ENCODE measurements around the gene PARP8. TPM values are rescaled to one million over a fixed set of nuclear protein-coding genes. Genes with fewer than 3 reads are reported as not detected.

Gene PARP8
- total and polyA plus RNA-seq, 7 experiments from 2014 or later: 45.7 to 188 (median 121) TPM

- DNase-seq (no peak), ATAC-seq (no peak)
- peaks cover 45 to 76% of the 10 kb centered on the region in 2 donors for H3K4me1 ChIP-seq (ENCODE audit: control insufficient read depth in 2 of 2, insufficient read depth in 2 of 2, low read length in 2 of 2)
- no peaks in the 10 kb centered on the region for H3K9me3 ChIP-seq (ENCODE audit: control insufficient read depth in 2 of 3, low read length in 3 of 3)
- POLR2A ChIA-PET: interaction anchor here (0.8 to 1.3 kb wide), 2 partner anchors 13 to 32 kb away, joined by 3 read pairs; no protein-coding TSS in a partner anchor
- intact Hi-C loops (cut with micrococcal nuclease): loop anchor here in 1 of 2 donors (2.0 kb wide), 1 partner anchor 14 kb away; no protein-coding TSS in a partner anchor
- peak overlapping the region; percentile 76 for H3K27ac ChIP-seq (ENCODE audit: low read depth, low read length)
- Mint-ChIP-seq H3K4me3 (peak overlapping the region in 8 of 10 donors; percentile 2 to 89 (median 27)), H3K36me3 (peaks cover 0 to 23% (median 14%) of the 10 kb centered on the region in 5 donors), H3K9me3 (peaks cover 0 to 8% (median 0%) of the 10 kb centered on the region in 11 donors), H3K27me3 (no peaks in the 10 kb centered on the region), H3K27ac (peak overlapping the region; percentile 0 to 98 (median 94)), H3K4me1 (peaks cover 58 to 97% (median 91%) of the 10 kb centered on the region in 7 donors)
- CTCF ChIA-PET: interaction anchor here (1.0 kb wide), 1 partner anchor 33 kb away, joined by 3 read pairs; no protein-coding TSS in a partner anchor
- no peak overlapping the region for H3K4me3 ChIP-seq (ENCODE audit: low read length)
- no peaks in the 10 kb centered on the region for H3K27me3 ChIP-seq (ENCODE audit: control insufficient read depth in 2 of 2, insufficient read depth in 2 of 2, low read length in 2 of 2)
- no peaks in the 10 kb centered on the region for H3K36me3 ChIP-seq (ENCODE audit: control insufficient read depth in 2 of 3, insufficient read depth in 3 of 3, low read length in 3 of 3)
Observed at GRCh38 chr5:50712479-50712878, 46.0 kb downstream of the PARP8 start.

DNA sequence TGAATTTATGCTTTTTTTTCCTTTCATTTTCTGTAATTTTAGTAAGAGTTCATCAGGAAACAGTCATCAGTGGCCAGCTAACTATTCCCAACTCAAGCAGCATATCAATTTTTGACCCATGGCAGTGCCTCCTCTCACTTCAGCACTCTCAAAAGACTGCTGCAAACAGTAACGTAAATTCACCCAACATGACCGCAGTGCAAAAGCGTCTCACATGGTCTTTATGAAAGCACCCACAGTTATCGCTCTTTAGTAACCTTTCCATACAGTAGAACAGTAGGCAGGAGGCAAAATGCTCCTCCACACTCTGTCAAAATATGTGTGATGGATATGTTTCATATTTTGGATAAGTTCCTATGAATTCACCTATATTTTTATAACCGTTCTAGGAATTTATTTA lies 48.6 kb downstream of the PARP8 start:
- DNase-seq (no peak), ATAC-seq (no peak)
- peaks cover 47 to 61% of the 10 kb centered on the region in 2 donors for H3K4me1 ChIP-seq (ENCODE audit: control insufficient read depth in 2 of 2, insufficient read depth in 2 of 2, low read length in 2 of 2)
- POLR2A ChIA-PET: interaction anchor here (0.8 to 1.3 kb wide), 2 partner anchors 28 to 47 kb away, joined by 3 read pairs; no protein-coding TSS in a partner anchor
- intact Hi-C loops (cut with micrococcal nuclease): no loop called here
- Mint-ChIP-seq H3K4me3 (peak overlapping the region; percentile 9 to 59 (median 47)), H3K36me3 (peaks cover 0 to 34% (median 18%) of the 10 kb centered on the region in 5 donors), H3K27me3 (no peaks in the 10 kb centered on the region), H3K4me1 (peaks cover 51 to 97% (median 90%) of the 10 kb centered on the region in 7 donors), H3K27ac (peak overlapping the region in 8 of 9 donors; percentile 70 to 95 (median 90)), H3K9me3 (peaks cover 0 to 8% (median 0%) of the 10 kb centered on the region in 11 donors)
- H3K27ac ChIP-seq (ENCODE audit: low read depth, low read length): no peak overlapping the region
- no peaks in the 10 kb centered on the region for H3K27me3 ChIP-seq (ENCODE audit: control insufficient read depth in 2 of 2, insufficient read depth in 2 of 2, low read length in 2 of 2)
- H3K36me3 ChIP-seq (ENCODE audit: control insufficient read depth in 2 of 3, insufficient read depth in 3 of 3, low read length in 3 of 3): no peaks in the 10 kb centered on the region
- H3K9me3 ChIP-seq (ENCODE audit: control insufficient read depth in 2 of 3, low read length in 3 of 3): no peaks in the 10 kb centered on the region
- no peak overlapping the region for H3K4me3 ChIP-seq (ENCODE audit: low read length)
- CTCF ChIA-PET: interaction anchor here (0.6 to 0.9 kb wide), 2 partner anchors 16 to 121 kb away, joined by 3 read pairs; no protein-coding TSS in a partner anchor

DNA sequence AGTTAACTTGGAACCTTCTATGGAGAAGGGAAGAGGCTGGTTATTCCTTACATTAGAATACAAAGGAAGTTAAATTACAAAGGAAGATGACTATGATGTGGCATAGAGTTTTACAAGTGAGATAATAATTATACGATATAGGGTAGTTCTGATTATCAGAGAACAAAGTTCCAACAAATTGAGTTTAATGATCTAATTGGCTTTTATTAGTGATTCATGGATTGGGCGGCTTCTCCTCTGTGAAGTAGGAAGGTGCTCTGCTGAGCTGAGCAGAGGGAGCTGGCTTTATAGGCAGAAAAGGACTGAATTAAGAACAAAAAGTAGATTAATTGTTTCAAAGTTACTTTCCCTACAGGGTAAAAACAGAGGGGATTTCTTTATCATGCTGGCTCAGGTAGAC lies 49.7 kb downstream of the PARP8 start:
- ChIA-PET CTCF (no interaction called here), POLR2A (interaction anchor here (1.1 to 1.6 kb wide), 3 partner anchors 10 to 27 kb away, joined by 3 to 5 read pairs (median 5); no protein-coding TSS in a partner anchor)
- peak overlapping the region in 2 of 10 donors; percentile 4 to 27 for H3K4me3 Mint-ChIP-seq
- Histone ChIP-seq H3K9me3 (ENCODE audit: control insufficient read depth in 2 of 3, low read length in 3 of 3) (no peaks in the 10 kb centered on the region), H3K27ac (ENCODE audit: low read depth, low read length) (no peak overlapping the region), H3K27me3 (ENCODE audit: control insufficient read depth in 2 of 2, insufficient read depth in 2 of 2, low read length in 2 of 2) (no peaks in the 10 kb centered on the region), H3K36me3 (ENCODE audit: control insufficient read depth in 2 of 3, insufficient read depth in 3 of 3, low read length in 3 of 3) (no peaks in the 10 kb centered on the region), H3K4me1 (ENCODE audit: control insufficient read depth in 2 of 2, insufficient read depth in 2 of 2, low read length in 2 of 2) (peaks cover 53 to 61% of the 10 kb centered on the region in 2 donors), H3K4me3 (ENCODE audit: low read length) (no peak overlapping the region)
- intact Hi-C loops (cut with micrococcal nuclease): no loop called here
- peaks cover 51 to 97% (median 90%) of the 10 kb centered on the region in 7 donors for H3K4me1 Mint-ChIP-seq
- ATAC-seq (no peak), DNase-seq (no peak)
- H3K9me3 Mint-ChIP-seq: peaks cover 0 to 8% (median 0%) of the 10 kb centered on the region in 11 donors
- H3K36me3 Mint-ChIP-seq: peaks cover 0 to 39% (median 27%) of the 10 kb centered on the region in 5 donors
- peak overlapping the region in 6 of 9 donors; percentile 38 to 95 (median 48) for H3K27ac Mint-ChIP-seq
- no peaks in the 10 kb centered on the region for H3K27me3 Mint-ChIP-seq

GRCh38 chr5:50717651-50718050 lies 51.2 kb downstream of the PARP8 start:
- Histone ChIP-seq H3K27me3 (ENCODE audit: control insufficient read depth in 2 of 2, insufficient read depth in 2 of 2, low read length in 2 of 2) (no peaks in the 10 kb centered on the region), H3K9me3 (ENCODE audit: control insufficient read depth in 2 of 3, low read length in 3 of 3) (no peaks in the 10 kb centered on the region), H3K36me3 (ENCODE audit: control insufficient read depth in 2 of 3, insufficient read depth in 3 of 3, low read length in 3 of 3) (no peaks in the 10 kb centered on the region), H3K27ac (ENCODE audit: low read depth, low read length) (no peak overlapping the region), H3K4me1 (ENCODE audit: control insufficient read depth in 2 of 2, insufficient read depth in 2 of 2, low read length in 2 of 2) (peaks cover 45 to 50% of the 10 kb centered on the region in 2 donors), H3K4me3 (ENCODE audit: low read length) (no peak overlapping the region)
- no peaks in the 10 kb centered on the region for H3K27me3 Mint-ChIP-seq
- peak; percentile 70 for ATAC-seq
- DNase-seq: no peak
- H3K27ac Mint-ChIP-seq: peak overlapping the region in 3 of 9 donors; percentile 0 to 95 (median 13)
- H3K9me3 Mint-ChIP-seq: peaks cover 0 to 8% (median 0%) of the 10 kb centered on the region in 11 donors
- peak overlapping the region in 3 of 10 donors; percentile 6 to 27 (median 20) for H3K4me3 Mint-ChIP-seq
- intact Hi-C loops (cut with micrococcal nuclease): no loop called here
- H3K4me1 Mint-ChIP-seq: peaks cover 54 to 97% (median 90%) of the 10 kb centered on the region in 7 donors
- peaks cover 0 to 37% (median 27%) of the 10 kb centered on the region in 5 donors for H3K36me3 Mint-ChIP-seq
- CTCF ChIA-PET: interaction anchor here (0.6 kb wide), 1 partner anchor 125 kb away, joined by 3 read pairs; no protein-coding TSS in a partner anchor
- POLR2A ChIA-PET: interaction anchor here (0.9 to 1.7 kb wide), 2 partner anchors 8 to 20 kb away, joined by 3 to 4 read pairs; no protein-coding TSS in a partner anchor

DNA sequence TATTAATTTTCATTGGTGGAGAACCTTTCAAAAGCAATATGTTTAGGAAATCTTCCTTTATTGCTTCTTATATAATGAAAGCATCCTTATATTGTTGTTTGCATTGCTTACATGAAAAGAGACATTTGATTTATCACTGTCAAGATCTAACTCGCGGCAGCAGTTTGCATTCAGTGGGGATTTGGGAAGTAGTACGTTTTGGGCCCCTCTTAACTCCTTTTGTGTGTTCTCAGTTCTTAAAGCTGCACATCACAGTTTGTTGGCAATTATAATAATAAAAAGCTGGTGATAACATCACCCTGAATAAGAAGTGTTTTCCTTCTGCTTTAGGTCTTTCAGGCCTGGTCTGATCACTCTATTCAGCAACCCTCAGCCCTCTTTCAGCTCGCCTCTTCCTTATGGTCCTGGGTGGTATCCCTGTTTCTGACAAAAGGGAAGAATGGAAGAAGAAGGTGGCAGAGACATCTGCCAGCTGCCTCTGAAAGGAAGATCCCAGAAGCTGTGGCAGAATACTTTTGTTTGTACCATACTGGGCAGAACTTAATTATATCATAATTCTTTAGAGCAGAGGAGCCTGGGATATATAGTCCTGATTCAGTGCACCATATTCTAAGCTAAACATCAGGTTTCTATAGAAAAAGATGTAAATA lies 53.7 kb downstream of the PARP8 start:
- CTCF ChIA-PET: no interaction called here

GRCh38 chr5:50722223-50722622 lies 55.8 kb downstream of the PARP8 start:
- Mint-ChIP-seq H3K4me1 (peaks cover 47 to 92% (median 81%) of the 10 kb centered on the region in 7 donors), H3K27me3 (no peaks in the 10 kb centered on the region), H3K27ac (peak overlapping the region in 4 of 9 donors; percentile 6 to 74 (median 18)), H3K4me3 (peak overlapping the region in 2 of 10 donors; percentile 37 to 40), H3K36me3 (peaks cover 0 to 20% (median 16%) of the 10 kb centered on the region in 5 donors), H3K9me3 (peaks cover 0 to 3% (median 0%) of the 10 kb centered on the region in 11 donors)
- ChIA-PET CTCF (no interaction called here), POLR2A (interaction anchor here (1.0 to 1.2 kb wide), 3 partner anchors 18 to 146 kb away, joined by 3 to 4 read pairs (median 3); no protein-coding TSS in a partner anchor)
- Histone ChIP-seq H3K36me3 (ENCODE audit: control insufficient read depth in 2 of 3, insufficient read depth in 3 of 3, low read length in 3 of 3) (no peaks in the 10 kb centered on the region), H3K4me1 (ENCODE audit: control insufficient read depth in 2 of 2, insufficient read depth in 2 of 2, low read length in 2 of 2) (peaks cover 33 to 43% of the 10 kb centered on the region in 2 donors), H3K27ac (ENCODE audit: low read depth, low read length) (no peak overlapping the region), H3K4me3 (ENCODE audit: low read length) (no peak overlapping the region), H3K27me3 (ENCODE audit: control insufficient read depth in 2 of 2, insufficient read depth in 2 of 2, low read length in 2 of 2) (no peaks in the 10 kb centered on the region), H3K9me3 (ENCODE audit: control insufficient read depth in 2 of 3, low read length in 3 of 3) (no peaks in the 10 kb centered on the region)
- intact Hi-C loops (cut with micrococcal nuclease): loop anchor here in 1 of 2 donors (2.0 kb wide), 1 partner anchor 15 kb away; no protein-coding TSS in a partner anchor
- DNase-seq (no peak), ATAC-seq (no peak)

More for the DNA sequence above, 53.7 kb downstream of the PARP8 start:
- POLR2A ChIA-PET: interaction anchor here (1.0 to 1.9 kb wide), 4 partner anchors 10 to 27 kb away, joined by 3 to 5 read pairs (median 3); no protein-coding TSS in a partner anchor
- no peak overlapping the region for H3K4me3 ChIP-seq (ENCODE audit: low read length)
- DNase-seq: no peak
- Mint-ChIP-seq H3K36me3 (peaks cover 0 to 27% (median 18%) of the 10 kb centered on the region in 5 donors), H3K4me1 (peaks cover 45 to 93% (median 81%) of the 10 kb centered on the region in 7 donors), H3K27ac (peak overlapping the region in 7 of 9 donors; percentile 2 to 77 (median 19)), H3K4me3 (peak overlapping the region in 8 of 10 donors; percentile 5 to 60 (median 28)), H3K9me3 (peaks cover 0 to 8% (median 0%) of the 10 kb centered on the region in 11 donors), H3K27me3 (no peaks in the 10 kb centered on the region)
- H3K4me1 ChIP-seq (ENCODE audit: control insufficient read depth in 2 of 2, insufficient read depth in 2 of 2, low read length in 2 of 2): peaks cover 32 to 36% of the 10 kb centered on the region in 2 donors
- no peak for ATAC-seq
- H3K27ac ChIP-seq (ENCODE audit: low read depth, low read length): no peak overlapping the region
- intact Hi-C loops (cut with micrococcal nuclease): loop anchor here in 1 of 2 donors (1.0 kb wide), 1 partner anchor 13 kb away; no protein-coding TSS in a partner anchor
- no peaks in the 10 kb centered on the region for H3K27me3 ChIP-seq (ENCODE audit: control insufficient read depth in 2 of 2, insufficient read depth in 2 of 2, low read length in 2 of 2)
- H3K9me3 ChIP-seq (ENCODE audit: control insufficient read depth in 2 of 3, low read length in 3 of 3): no peaks in the 10 kb centered on the region
- H3K36me3 ChIP-seq (ENCODE audit: control insufficient read depth in 2 of 3, insufficient read depth in 3 of 3, low read length in 3 of 3): no peaks in the 10 kb centered on the region

Data from naive thymus-derived CD4-positive, alpha-beta T cell (primary cell).